HepG2 (cell line): ENCODE data around the gene PDE2A.

Source experiments
- BRCA1 ChIP-seq: sonication (generic); formaldehyde crosslinking; IDR thresholded peaks from 2 replicates; pipeline ENCODE4 v1.4.0; 2020; ENCODE audit warnings: missing genetic modification reagents
- NR3C1 ChIP-seq: sonication (generic); formaldehyde crosslinking; IDR thresholded peaks from 2 replicates; pipeline ENCODE4 v1.4.0; 2020; ENCODE audit warnings: missing genetic modification reagents
- TRIM24 ChIP-seq: sonication (generic); formaldehyde crosslinking; IDR thresholded peaks from 2 replicates; pipeline ENCODE4 v1.8.0; 2022; ENCODE audit warnings: mild to moderate bottlenecking, missing genetic modification reagents
- ZNF24 ChIP-seq: fragments of 450-650 bp; IDR thresholded peaks from 2 replicates; pipeline ENCODE4 v1.6.1; 2017; ENCODE audit warnings: antibody characterized with exemption, mild to moderate bottlenecking
- TF ChIP-seq, protein P1 (sequence below): sonication (generic); formaldehyde crosslinking; IDR thresholded peaks from 2 replicates; pipeline ENCODE4 v1.8.1; 2022; ENCODE audit warnings: low read depth, mild to moderate bottlenecking, missing genetic modification reagents

DNA sequence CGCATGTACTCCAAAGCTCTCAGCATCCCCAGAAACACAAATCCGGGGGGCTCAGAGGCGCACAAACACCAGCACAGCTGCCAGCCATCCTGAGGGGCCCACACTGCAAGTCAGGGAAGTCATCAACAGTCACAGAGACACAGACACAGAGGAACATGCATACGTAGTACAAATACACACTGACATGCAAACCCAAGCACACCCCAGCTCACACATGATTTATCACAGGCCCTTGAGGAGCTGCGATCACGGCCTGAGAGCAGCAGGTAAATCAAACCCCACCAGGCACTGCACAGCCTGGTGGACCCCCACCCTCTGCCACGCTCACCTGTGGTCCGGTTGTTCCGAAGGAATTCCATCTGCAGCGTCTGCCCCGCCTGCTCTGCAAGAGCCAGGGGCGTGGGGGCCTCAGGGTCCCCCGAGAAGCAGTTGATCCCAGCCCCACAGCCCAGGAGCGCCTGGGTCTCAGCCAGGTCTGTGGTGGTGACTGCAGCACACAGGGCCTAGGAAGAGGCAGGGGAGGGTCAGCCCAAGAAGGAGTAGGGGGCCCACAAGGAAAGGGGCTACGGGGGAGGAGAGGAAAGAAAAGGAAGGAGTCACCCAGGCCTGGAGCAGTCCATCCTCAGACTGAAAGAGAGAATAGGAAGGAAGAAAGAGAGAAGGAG, 28.5 kb upstream of the PDE2A start:
- TF ChIP-seq ZNF24: no peak
- TF ChIP-seq, protein P1, sequence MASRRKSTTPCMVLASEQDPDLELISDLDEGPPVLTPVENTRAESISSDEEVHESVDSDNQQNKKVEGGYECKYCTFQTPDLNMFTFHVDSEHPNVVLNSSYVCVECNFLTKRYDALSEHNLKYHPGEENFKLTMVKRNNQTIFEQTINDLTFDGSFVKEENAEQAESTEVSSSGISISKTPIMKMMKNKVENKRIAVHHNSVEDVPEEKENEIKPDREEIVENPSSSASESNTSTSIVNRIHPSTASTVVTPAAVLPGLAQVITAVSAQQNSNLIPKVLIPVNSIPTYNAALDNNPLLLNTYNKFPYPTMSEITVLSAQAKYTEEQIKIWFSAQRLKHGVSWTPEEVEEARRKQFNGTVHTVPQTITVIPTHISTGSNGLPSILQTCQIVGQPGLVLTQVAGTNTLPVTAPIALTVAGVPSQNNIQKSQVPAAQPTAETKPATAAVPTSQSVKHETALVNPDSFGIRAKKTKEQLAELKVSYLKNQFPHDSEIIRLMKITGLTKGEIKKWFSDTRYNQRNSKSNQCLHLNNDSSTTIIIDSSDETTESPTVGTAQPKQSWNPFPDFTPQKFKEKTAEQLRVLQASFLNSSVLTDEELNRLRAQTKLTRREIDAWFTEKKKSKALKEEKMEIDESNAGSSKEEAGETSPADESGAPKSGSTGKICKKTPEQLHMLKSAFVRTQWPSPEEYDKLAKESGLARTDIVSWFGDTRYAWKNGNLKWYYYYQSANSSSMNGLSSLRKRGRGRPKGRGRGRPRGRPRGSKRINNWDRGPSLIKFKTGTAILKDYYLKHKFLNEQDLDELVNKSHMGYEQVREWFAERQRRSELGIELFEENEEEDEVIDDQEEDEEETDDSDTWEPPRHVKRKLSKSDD: no peak
- TF ChIP-seq BRCA1 (CRISPR knock-in tag): no peak
- TF ChIP-seq TRIM24 (CRISPR knock-in tag): no peak
- no peak for TF ChIP-seq NR3C1
